Osteoblast (primary cell): ENCODE measurements around the gene HDAC5. TPM values are rescaled to one million over a fixed set of nuclear protein-coding genes. Genes with fewer than 3 reads are reported as not detected.

Source experiments
- DNase-seq: peaks from one replicate; pipeline ENCODE4 v3.0.0; 2011; ENCODE audit warnings: low spot score, mixed read lengths; ENCODE audit not compliant: insufficient read length; ENCODE audit errors: missing footprints
- H2AFZ ChIP-seq: 2 replicates; pipeline ENCODE4 v1.6.0; 2011; ENCODE audit warnings: mild to moderate bottlenecking, low read length
- H3K27ac ChIP-seq: 2 replicates; pipeline ENCODE4 v1.5.1; 2011; ENCODE audit warnings: mild to moderate bottlenecking, low read depth, low read length, moderate library complexity
- H3K27me3 ChIP-seq: 2 replicates; pipeline ENCODE4 v1.6.0; 2012; ENCODE audit warnings: mild to moderate bottlenecking, control low read depth, inconsistent platforms, low read length, moderate library complexity; ENCODE audit not compliant: insufficient read depth
- H3K36me3 ChIP-seq: 2 replicates; pipeline ENCODE4 v1.5.1; 2011; ENCODE audit warnings: mild to moderate bottlenecking, low read length, control low read depth, moderate library complexity; ENCODE audit not compliant: insufficient read depth
- H3K4me1 ChIP-seq: 2 replicates; pipeline ENCODE4 v1.5.1; 2011; ENCODE audit warnings: mild to moderate bottlenecking, low read length, control low read depth, moderate library complexity; ENCODE audit not compliant: insufficient read depth
- H3K4me2 ChIP-seq: 2 replicates; pipeline ENCODE4 v1.6.0; 2011; ENCODE audit warnings: mild to moderate bottlenecking, low read length; ENCODE audit not compliant: insufficient read depth
- H3K4me3 ChIP-seq: fragments of 200-600 bp; sonication (generic); 3 replicates; pipeline ENCODE4 v1.5.1; 2012; ENCODE audit warnings: mild to moderate bottlenecking, low read length, inconsistent platforms; ENCODE audit not compliant: insufficient read depth
- H3K79me2 ChIP-seq: 2 replicates; pipeline ENCODE4 v1.6.0; 2012; ENCODE audit warnings: mild to moderate bottlenecking, low read length, control low read depth, inconsistent platforms; ENCODE audit not compliant: insufficient read depth
- H3K9me3 ChIP-seq: 2 replicates; pipeline ENCODE4 v1.5.1; 2011; ENCODE audit warnings: low read depth, low read length, control low read depth
- H4K20me1 ChIP-seq: 2 replicates; pipeline ENCODE4 v1.6.0; 2012; ENCODE audit warnings: mild to moderate bottlenecking, low read length, control low read depth; ENCODE audit not compliant: insufficient read depth
- CTCF ChIP-seq: IDR thresholded peaks from 2 replicates; pipeline ENCODE4 v1.5.1; 2011; ENCODE audit warnings: mild to moderate bottlenecking, low read depth, low read length, moderate library complexity; ENCODE audit errors: extremely low read depth
- total RNA-seq: library from RNA; depleted of rRNA; stranded (reverse); fragments of >200 nt; gene quantifications from 2 replicates; pipeline ENCODE4 v1.2.3, GENCODE V29; 2012

Gene HDAC5
- total RNA-seq, 1 donor = 85.4 TPM

GRCh38 chr17:44078412-44078811 lies 45.0 kb downstream of the HDAC5 start:
- Histone ChIP-seq H3K9me3 (no peaks in the 10 kb centered on the region), H3K36me3 (peaks cover 65% of the 10 kb centered on the region)

GRCh38 chr17:44077595-44077909 lies 45.9 kb downstream of the HDAC5 start:
- Histone ChIP-seq H3K4me3 (no peak overlapping the region), H3K9me3 (no peaks in the 10 kb centered on the region), H4K20me1 (no peaks in the 10 kb centered on the region), H3K4me1 (peaks cover 17% of the 10 kb centered on the region), H3K4me2 (no peak overlapping the region), H3K27me3 (no peaks in the 10 kb centered on the region), H3K36me3 (peaks cover 59% of the 10 kb centered on the region), H2AFZ (no peak overlapping the region), H3K79me2 (peaks cover 17% of the 10 kb centered on the region), H3K27ac (no peak overlapping the region)
- DNase-seq = no peak
- TF ChIP-seq CTCF = no peak

More at GRCh38 chr17:44078412-44078811, 45.0 kb downstream of the HDAC5 start:
- H3K27me3 ChIP-seq = no peaks in the 10 kb centered on the region
- DNase-seq = no peak
- H4K20me1 ChIP-seq = no peaks in the 10 kb centered on the region
- H2AFZ ChIP-seq = no peak overlapping the region
- peaks cover 9% of the 10 kb centered on the region for H3K79me2 ChIP-seq
- peaks cover 20% of the 10 kb centered on the region for H3K4me1 ChIP-seq
- no peak overlapping the region for H3K4me2 ChIP-seq
- no peak for TF ChIP-seq CTCF
- H3K27ac ChIP-seq = no peak overlapping the region
- H3K4me3 ChIP-seq = no peak overlapping the region

- no peak for DNase-seq
- Histone ChIP-seq H4K20me1 (no peaks in the 10 kb centered on the region), H3K4me3 (no peak overlapping the region), H3K36me3 (peaks cover 53% of the 10 kb centered on the region), H3K4me1 (peaks cover 13% of the 10 kb centered on the region), H3K9me3 (no peaks in the 10 kb centered on the region), H3K27me3 (no peaks in the 10 kb centered on the region), H3K27ac (no peak overlapping the region), H3K79me2 (peaks cover 19% of the 10 kb centered on the region), H3K4me2 (no peak overlapping the region), H2AFZ (no peak overlapping the region)
- TF ChIP-seq CTCF = no peak
Observed at GRCh38 chr17:44076716-44077594, 46.5 kb downstream of the HDAC5 start.

- no peak for DNase-seq
- H3K79me2 ChIP-seq = peaks cover 24% of the 10 kb centered on the region
- H3K36me3 ChIP-seq = peaks cover 48% of the 10 kb centered on the region
- H4K20me1 ChIP-seq = no peaks in the 10 kb centered on the region
- TF ChIP-seq CTCF = no peak
- H3K4me2 ChIP-seq = no peak overlapping the region
- no peaks in the 10 kb centered on the region for H3K9me3 ChIP-seq
- H3K4me3 ChIP-seq = no peak overlapping the region
- peaks cover 7% of the 10 kb centered on the region for H3K4me1 ChIP-seq
- H2AFZ ChIP-seq = no peak overlapping the region
- no peak overlapping the region for H3K27ac ChIP-seq
- no peaks in the 10 kb centered on the region for H3K27me3 ChIP-seq
Observed at GRCh38 chr17:44075598-44076293, 47.7 kb downstream of the HDAC5 start.
